Occipital lobe (tissue), 3 donors: ENCODE data around the gene AGMAT. TPM values are rescaled to one million over a fixed set of nuclear protein-coding genes. Genes with fewer than 3 reads are reported as not detected.

Experiments used
- DNase-seq: peaks from one replicate; lab custom pipeline; 2025; lab: John Stamatoyannopoulos, UW
- small RNA-seq: library from RNA; depleted of rRNA; stranded (forward); fragments of <200 nt; gene quantifications from one replicate; pipeline ENCODE3, GENCODE V24; 2014
- total RNA-seq: library from RNA; depleted of rRNA; stranded (reverse); fragments of >200 nt; gene quantifications from one replicate; pipeline ENCODE4 v1.2.3, GENCODE V29; 2014

The AGMAT gene
- total RNA-seq, 1 donor from 2014 or later = 0.47 TPM

DNA sequence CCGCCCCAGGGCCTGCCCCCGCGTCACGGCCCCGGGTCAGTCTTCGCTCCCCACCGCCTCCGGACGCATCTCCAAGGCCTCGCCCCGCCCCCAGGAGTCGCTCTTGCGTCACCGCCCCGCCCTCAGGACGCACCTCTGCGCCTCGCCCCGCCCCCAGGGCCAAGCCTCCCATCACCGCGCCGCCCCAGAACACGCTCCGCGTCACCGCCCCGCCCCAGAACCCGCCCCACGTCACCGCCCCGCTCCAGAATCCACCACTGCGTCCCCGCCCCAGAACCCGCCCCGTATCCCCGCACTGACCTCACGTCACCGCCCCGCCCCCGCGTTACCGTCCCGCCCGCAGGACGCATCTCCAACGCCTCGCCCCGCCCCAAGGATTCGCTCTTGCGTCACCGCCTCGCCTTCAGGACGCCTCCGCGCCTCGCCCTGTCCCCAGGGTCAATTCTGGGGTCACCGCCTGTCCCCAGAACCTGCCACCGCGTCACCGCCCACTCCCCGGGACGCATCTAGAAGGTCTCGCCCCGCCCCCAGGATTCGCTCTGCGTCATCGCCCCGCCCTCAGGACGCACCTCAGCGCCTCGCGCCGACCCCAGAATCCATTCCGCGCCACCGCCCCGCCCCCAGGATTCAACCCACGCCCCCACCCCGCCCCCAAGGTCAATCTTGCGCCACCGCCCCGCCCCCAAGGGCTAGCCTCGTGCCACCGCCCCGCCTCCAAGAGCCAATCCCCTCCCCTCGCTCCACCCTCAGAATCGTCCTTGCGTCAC, 60.4 kb downstream of the AGMAT start:
- DNase-seq = peak; percentile 99

GRCh38 chr1:15524021-15524282, 60.9 kb downstream of the AGMAT start, which contains the start of gene CASP9:
CASP9 (minus strand) TSS chr1:15524215; CDS start chr1:15524200, 15 bp downstream.
- no peak for DNase-seq

DNA sequence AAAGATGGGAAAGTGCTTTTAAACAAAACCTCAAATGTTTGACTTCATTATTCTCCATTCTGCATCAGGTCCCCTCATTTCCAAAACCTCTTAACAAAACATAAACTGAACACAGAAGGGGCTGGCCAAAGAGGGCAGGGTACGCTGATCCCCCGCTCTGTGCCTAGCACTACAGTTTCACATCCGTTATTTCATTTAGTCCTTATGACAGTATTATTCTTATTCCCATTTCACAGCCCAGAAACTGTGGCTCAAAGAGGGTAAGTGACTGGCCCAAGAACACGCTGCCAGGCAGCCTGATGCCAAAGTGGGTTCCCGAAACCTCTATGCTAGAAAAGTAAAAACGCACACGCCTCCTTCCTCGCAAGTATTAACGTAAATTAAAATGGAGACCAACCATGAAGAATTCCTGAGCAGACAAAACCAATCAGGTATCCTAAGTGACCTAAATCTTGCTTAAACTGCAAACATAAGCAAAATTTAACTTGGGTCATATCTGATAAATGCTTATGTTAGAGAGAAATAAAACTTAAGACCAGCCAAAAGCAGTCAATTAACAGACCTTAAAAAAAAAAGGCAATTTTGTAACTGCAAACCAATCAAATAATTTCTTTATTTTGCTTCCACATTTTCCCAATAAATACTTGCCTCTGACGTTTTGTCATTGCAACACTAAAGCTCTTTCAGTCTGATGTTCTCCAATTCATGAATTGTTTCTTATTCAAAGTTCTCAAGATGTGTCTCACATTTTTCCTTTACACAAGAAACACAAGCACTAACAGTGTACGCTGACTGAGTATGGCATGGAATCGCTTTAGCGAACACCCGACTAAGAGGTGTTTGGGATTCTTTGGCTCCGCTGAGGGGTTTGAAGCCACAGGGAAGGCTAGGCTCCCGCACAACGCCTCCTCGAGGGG, 61.5 kb downstream of the AGMAT start:
- no peak for DNase-seq

DNA sequence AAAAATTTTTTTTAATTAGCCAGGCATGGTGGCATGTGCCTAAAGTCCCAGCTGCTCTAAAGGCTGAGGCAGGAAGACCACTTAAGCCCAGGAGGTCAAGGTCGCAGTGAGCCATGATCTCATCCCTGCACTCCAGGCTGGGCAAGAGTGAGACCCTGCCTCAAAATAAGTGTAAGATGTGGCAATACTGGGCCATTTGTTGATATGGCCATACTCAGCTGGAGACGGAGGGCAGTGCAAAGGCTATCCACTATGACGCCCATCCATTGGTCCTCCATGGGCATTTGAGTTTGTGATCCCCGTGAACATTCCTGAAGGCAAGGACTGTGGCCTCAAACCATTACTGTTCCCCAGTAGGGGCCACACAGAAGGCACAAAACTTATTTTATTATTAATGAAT, 62.3 kb downstream of the AGMAT start:
- DNase-seq = no peak

Small RNAs within 50 kb of the gene (small RNA-seq; reads per million reads assigned to genes)
- gene CD24P1 (not detected), gene RNU7-179P (not detected), gene SCARNA21B (not detected)

Other genes starting within 250 kb of the AGMAT start
- gene EFHD2, start 175.2 kb downstream of the AGMAT start, total RNA-seq = 8.3 TPM
- not detected for gene CTRC, start 146.6 kb downstream of the AGMAT start, total RNA-seq
- gene CELA2A, start 128.3 kb downstream of the AGMAT start, total RNA-seq = not detected
- gene CELA2B, start 108.9 kb downstream of the AGMAT start, total RNA-seq = not detected
- 2.3 TPM for gene CASP9, start 60.8 kb downstream of the AGMAT start, total RNA-seq
- gene DNAJC16, start 58.2 kb downstream of the AGMAT start, total RNA-seq = 13.1 TPM
- gene DDI2, start 32.4 kb upstream of the AGMAT start, total RNA-seq = 20.9 TPM
- gene PLEKHM2, start 99.3 kb upstream of the AGMAT start, total RNA-seq = 36.8 TPM
- gene SLC25A34, start 151.2 kb upstream of the AGMAT start, total RNA-seq = 1.2 TPM
- not detected for gene TMEM82, start 157.4 kb upstream of the AGMAT start, total RNA-seq
- gene FBLIM1, start 173.7 kb upstream of the AGMAT start, total RNA-seq = 11.4 TPM
- 2.7 TPM for gene UQCRHL, start 222.6 kb upstream of the AGMAT start, total RNA-seq